Progenitor cell of endocrine pancreas (in vitro differentiated cells): Measurements from ENCODE around the gene ST8SIA4. TPM values are rescaled to one million over a fixed set of nuclear protein-coding genes. Genes with fewer than 3 reads are reported as not detected.

Experiments
- DNase-seq: peaks from one replicate; pipeline ENCODE4 v3.0.0; 2021; ENCODE audit warnings: low spot score; ENCODE audit not compliant: unreplicated experiment
- H3K27ac Mint-ChIP-seq: 2 replicates; pipeline ENCODE4 v1.8.0; 2021; ENCODE audit warnings: mild to moderate bottlenecking, moderate library complexity, mixed read lengths
- H3K27me3 Mint-ChIP-seq: 2 replicates; pipeline ENCODE4 v1.8.0; 2021; ENCODE audit warnings: mixed read lengths
- H3K36me3 Mint-ChIP-seq: 2 replicates; pipeline ENCODE4 v1.8.0; 2022; ENCODE audit warnings: mixed read lengths; ENCODE audit not compliant: insufficient read depth
- H3K4me1 Mint-ChIP-seq: 2 replicates; pipeline ENCODE4 v1.8.0; 2021; ENCODE audit warnings: low read depth, mixed read lengths
- H3K4me3 Mint-ChIP-seq: 2 replicates; pipeline ENCODE4 v1.8.0; 2021; ENCODE audit warnings: low read depth, mild to moderate bottlenecking, moderate library complexity, mixed read lengths
- H3K9me3 Mint-ChIP-seq: 2 replicates; pipeline ENCODE4 v1.8.0; 2021; ENCODE audit warnings: low read depth, mixed read lengths
- total RNA-seq: library from RNA; stranded (reverse); gene quantifications from 2 replicates; pipeline ENCODE4 v1.2.1, GENCODE V29; 2021
- TF ChIP-seq, protein P1 (sequence below): fragments of 200-600 bp; sonication (generic); IDR thresholded peaks from one replicate; pipeline ENCODE4 v1.5.0; 2021; ENCODE audit warnings: antibody characterized with exemption, mild to moderate bottlenecking; ENCODE audit not compliant: unreplicated experiment

The ST8SIA4 gene
- total RNA-seq, 1 donor from 2014 or later: 5.5 TPM

- Mint-ChIP-seq H3K36me3 (no peaks in the 10 kb centered on the region), H3K27ac (no peak overlapping the region)
Measured at GRCh38 chr5:100800562-100800961, 102.5 kb downstream of the ST8SIA4 start.

GRCh38 chr5:100799166-100799565 is 103.9 kb downstream of the ST8SIA4 start:
- H3K27ac Mint-ChIP-seq: no peak overlapping the region
- H3K36me3 Mint-ChIP-seq: no peaks in the 10 kb centered on the region
- H3K4me3 Mint-ChIP-seq: no peak overlapping the region
- H3K9me3 Mint-ChIP-seq: peaks cover 3% of the 10 kb centered on the region
- H3K4me1 Mint-ChIP-seq: peaks cover 4% of the 10 kb centered on the region
- TF ChIP-seq, protein P1, sequence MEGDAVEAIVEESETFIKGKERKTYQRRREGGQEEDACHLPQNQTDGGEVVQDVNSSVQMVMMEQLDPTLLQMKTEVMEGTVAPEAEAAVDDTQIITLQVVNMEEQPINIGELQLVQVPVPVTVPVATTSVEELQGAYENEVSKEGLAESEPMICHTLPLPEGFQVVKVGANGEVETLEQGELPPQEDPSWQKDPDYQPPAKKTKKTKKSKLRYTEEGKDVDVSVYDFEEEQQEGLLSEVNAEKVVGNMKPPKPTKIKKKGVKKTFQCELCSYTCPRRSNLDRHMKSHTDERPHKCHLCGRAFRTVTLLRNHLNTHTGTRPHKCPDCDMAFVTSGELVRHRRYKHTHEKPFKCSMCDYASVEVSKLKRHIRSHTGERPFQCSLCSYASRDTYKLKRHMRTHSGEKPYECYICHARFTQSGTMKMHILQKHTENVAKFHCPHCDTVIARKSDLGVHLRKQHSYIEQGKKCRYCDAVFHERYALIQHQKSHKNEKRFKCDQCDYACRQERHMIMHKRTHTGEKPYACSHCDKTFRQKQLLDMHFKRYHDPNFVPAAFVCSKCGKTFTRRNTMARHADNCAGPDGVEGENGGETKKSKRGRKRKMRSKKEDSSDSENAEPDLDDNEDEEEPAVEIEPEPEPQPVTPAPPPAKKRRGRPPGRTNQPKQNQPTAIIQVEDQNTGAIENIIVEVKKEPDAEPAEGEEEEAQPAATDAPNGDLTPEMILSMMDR: no peak
- no peaks in the 10 kb centered on the region for H3K27me3 Mint-ChIP-seq
- no peak for DNase-seq

More at GRCh38 chr5:100800562-100800961, 102.5 kb downstream of the ST8SIA4 start:
- no peak for DNase-seq
- peaks cover 3% of the 10 kb centered on the region for H3K9me3 Mint-ChIP-seq
- no peaks in the 10 kb centered on the region for H3K27me3 Mint-ChIP-seq
- H3K4me1 Mint-ChIP-seq: peaks cover 4% of the 10 kb centered on the region
- no peak overlapping the region for H3K4me3 Mint-ChIP-seq
- TF ChIP-seq, protein P1: no peak

GRCh38 chr5:100797861-100798260 is 105.2 kb downstream of the ST8SIA4 start:
- no peak overlapping the region for H3K4me3 Mint-ChIP-seq
- H3K27me3 Mint-ChIP-seq: no peaks in the 10 kb centered on the region
- peaks cover 3% of the 10 kb centered on the region for H3K9me3 Mint-ChIP-seq
- H3K4me1 Mint-ChIP-seq: no peaks in the 10 kb centered on the region
- H3K27ac Mint-ChIP-seq: no peak overlapping the region
- DNase-seq: no peak
- TF ChIP-seq, protein P1: no peak
- no peaks in the 10 kb centered on the region for H3K36me3 Mint-ChIP-seq

DNA sequence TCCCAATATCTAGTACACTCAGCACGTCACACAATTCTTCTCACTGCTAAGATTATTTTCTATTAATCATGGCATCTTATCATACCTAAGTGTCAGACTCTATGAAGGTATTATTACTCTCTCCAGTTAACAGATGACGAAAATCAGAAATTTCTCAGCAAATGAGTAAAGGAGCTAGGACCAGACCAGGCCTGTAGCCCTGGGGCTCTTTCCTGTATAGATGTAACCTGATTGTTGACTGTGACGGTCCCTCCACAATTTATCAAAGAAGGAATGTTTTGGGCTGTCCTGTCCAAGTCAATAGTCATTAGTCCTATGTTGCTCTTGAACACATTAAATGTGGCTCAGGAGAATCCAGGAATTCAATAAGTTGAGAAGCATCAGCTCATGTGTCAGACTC is 106.2 kb downstream of the ST8SIA4 start:
- no peak overlapping the region for H3K4me3 Mint-ChIP-seq
- TF ChIP-seq, protein P1: no peak
- H3K36me3 Mint-ChIP-seq: no peaks in the 10 kb centered on the region
- no peak overlapping the region for H3K27ac Mint-ChIP-seq
- DNase-seq: no peak
- H3K9me3 Mint-ChIP-seq: no peaks in the 10 kb centered on the region
- H3K4me1 Mint-ChIP-seq: peaks cover 10% of the 10 kb centered on the region
- H3K27me3 Mint-ChIP-seq: no peaks in the 10 kb centered on the region

DNA sequence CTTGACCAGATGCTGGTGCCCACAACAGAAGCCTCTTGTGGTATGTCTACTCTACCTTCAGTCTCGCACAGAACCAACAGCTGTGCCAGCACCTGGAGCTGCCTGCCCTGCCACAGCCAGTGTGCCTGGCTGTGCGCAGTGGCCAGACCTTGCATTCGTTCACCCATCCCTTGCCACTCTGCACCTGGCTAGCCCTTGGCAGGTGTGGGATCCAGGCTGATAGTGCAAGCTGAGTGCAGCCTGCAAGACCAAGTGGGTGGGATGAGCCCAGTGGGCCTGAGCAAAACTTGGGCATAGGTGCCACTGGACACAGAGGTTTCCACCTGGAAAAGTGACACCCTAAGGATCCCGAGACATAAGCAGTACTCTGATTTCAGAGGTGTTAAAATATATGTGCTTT is 108.2 kb downstream of the ST8SIA4 start:
- H3K27me3 Mint-ChIP-seq: no peaks in the 10 kb centered on the region
- H3K36me3 Mint-ChIP-seq: no peaks in the 10 kb centered on the region
- peaks cover 30% of the 10 kb centered on the region for H3K4me1 Mint-ChIP-seq
- TF ChIP-seq, protein P1: no peak
- H3K9me3 Mint-ChIP-seq: no peaks in the 10 kb centered on the region
- H3K27ac Mint-ChIP-seq: no peak overlapping the region
- H3K4me3 Mint-ChIP-seq: no peak overlapping the region
- no peak for DNase-seq
